Panc1 (cell line): Measurements from ENCODE around the gene FAM107B. TPM values are rescaled to one million over a fixed set of nuclear protein-coding genes. Genes with fewer than 3 reads are reported as not detected.

ENCODE experiments used
- ATAC-seq: fragments of 200-7000 bp; cut with Tn5 transposase; 2 replicates; pipeline ENCODE4 v1.9.1; 2020; ENCODE audit warnings: mild to moderate bottlenecking, moderate library complexity
- BruUV-seq: library from RNA; stranded (reverse); fragments of 400-500 nt; replicated peaks from 2 replicates; lab custom pipeline; 2021; lab: Mats Ljungman, UMichigan
- CTCF ChIA-PET: fragments of 300-600 bp; sonication (Branson Sonifier 250); formaldehyde crosslinking; loops from one replicate; lab custom pipeline; 2022; ENCODE audit warnings: antibody characterized with exemption; lab: Charles Lee
- POLR2A ChIA-PET: fragments of 300-600 bp; sonication (Branson Sonifier 250); formaldehyde crosslinking; loops from one replicate; lab custom pipeline; 2022; ENCODE audit warnings: antibody characterized with exemption; lab: Charles Lee
- DNase-seq: peaks from one replicate; pipeline ENCODE4 v3.0.0-alpha.2; 2010; ENCODE audit warnings: low read depth, low spot score
- H3K27ac ChIP-seq: 2 replicates; pipeline ENCODE4 v1.5.1; 2011; ENCODE audit warnings: mild to moderate bottlenecking, low read length, inconsistent platforms
- H3K27me3 ChIP-seq: fragments of 200-500 bp; sonication (Bioruptor generic); 2 replicates; pipeline ENCODE4 v1.6.0; 2014; ENCODE audit warnings: low read length, inconsistent platforms; ENCODE audit not compliant: control insufficient read depth, insufficient read depth
- H3K36me3 ChIP-seq: fragments of 200-500 bp; sonication (Bioruptor generic); 2 replicates; pipeline ENCODE4 v1.5.1; 2014; ENCODE audit warnings: inconsistent platforms, mild to moderate bottlenecking, low read length, moderate library complexity; ENCODE audit not compliant: control insufficient read depth, insufficient read depth
- H3K4me1 ChIP-seq: 2 replicates; pipeline ENCODE4 v1.5.1; 2011; ENCODE audit warnings: inconsistent platforms, mild to moderate bottlenecking, low read length, moderate library complexity; ENCODE audit not compliant: control insufficient read depth, insufficient read depth
- H3K4me3 ChIP-seq, 2 experiments: 2 replicates each; pipeline ENCODE4 v1.5.1; 2011 to 2012; ENCODE audit warnings: low read depth in 2 of 2, low read length in 2 of 2, mild to moderate bottlenecking in 2 of 2, inconsistent platforms in 1 of 2, moderate library complexity in 1 of 2
- H3K9me3 ChIP-seq: fragments of 200-500 bp; sonication (Bioruptor generic); 2 replicates; pipeline ENCODE4 v1.5.1; 2014; ENCODE audit warnings: low read depth, mild to moderate bottlenecking, inconsistent platforms, low read length, moderate library complexity; ENCODE audit not compliant: control insufficient read depth, insufficient read depth
- CTCF ChIP-seq: fragments of 450-650 bp; IDR thresholded peaks from 2 replicates; pipeline ENCODE4 v1.5.1; 2017; ENCODE audit warnings: mild to moderate bottlenecking
- POLR2AphosphoS5 ChIP-seq: IDR thresholded peaks from 2 replicates; pipeline ENCODE4 v1.6.1; 2012; ENCODE audit warnings: mild to moderate bottlenecking, low read depth, low read length, moderate library complexity
- REST ChIP-seq, 2 experiments: IDR thresholded peaks; 2 replicates each; pipeline ENCODE4 v1.6.1; 2011 to 2012; ENCODE audit warnings: low read depth in 2 of 2, control low read depth in 1 of 2, low read length in 1 of 2, mild to moderate bottlenecking in 1 of 2, moderate library complexity in 1 of 2; ENCODE audit not compliant: insufficient read depth in 1 of 2
- SIN3A ChIP-seq: IDR thresholded peaks from 2 replicates; pipeline ENCODE4 v1.6.1; 2012; ENCODE audit warnings: low read depth, mild to moderate bottlenecking, low read length, moderate library complexity, borderline replicate concordance; ENCODE audit not compliant: insufficient read depth
- TCF7L2 ChIP-seq: IDR thresholded peaks from 2 replicates; pipeline ENCODE4 v1.6.1; 2011; ENCODE audit warnings: mild to moderate bottlenecking, low read depth, low read length, inconsistent platforms
- in situ Hi-C: cut with HindIII; loops from 2 replicates; pipeline ENCODE4 v1.10.0; 2016; ENCODE audit warnings: low sequenced_read_pairs, low pct_unique_long_range_greater_than_20kb
- intact Hi-C: fragments of 100-400 bp; cut with micrococcal nuclease; formaldehyde crosslinking; loops from one replicate; pipeline ENCODE4 v1.10.0; 2022; ENCODE audit not compliant: unreplicated experiment
- total RNA-seq: library from RNA; stranded (reverse); gene quantifications from one replicate; pipeline ENCODE4 v1.2.1, GENCODE V29; 2021; ENCODE audit not compliant: unreplicated experiment

The FAM107B gene
- total RNA-seq, 1 experiment from 2014 or later, result 13.4 TPM

- in situ Hi-C loops, result no loop called here
- POLR2A ChIA-PET, result interaction anchor here (0.7 kb wide), 1 partner anchor 20 kb away, joined by 14 read pairs; no protein-coding TSS in a partner anchor
Measured at GRCh38 chr10:14781763-14782162, 7.1 kb upstream of the FAM107B start.

GRCh38 chr10:14779001-14779651 lies 4.4 kb upstream of the FAM107B start:
- Histone ChIP-seq H3K27me3 (no peaks in the 10 kb centered on the region), H3K4me3 (no peak overlapping the region), H3K36me3 (no peaks in the 10 kb centered on the region), H3K9me3 (no peaks in the 10 kb centered on the region), H3K27ac (no peak overlapping the region), H3K4me1 (no peaks in the 10 kb centered on the region)
- intact Hi-C loops, result no loop called here
- POLR2A ChIA-PET, result no interaction called here
- ATAC-seq (no peak; the same call in 1 of the 2 replicates), DNase-seq (no peak)
- in situ Hi-C loops, result no loop called here
- BruUV-seq, result no TSS peak
- no peak for TF ChIP-seq TCF7L2
- no peak for TF ChIP-seq CTCF
- no peak for TF ChIP-seq POLR2AphosphoS5
- no peak for TF ChIP-seq REST (IDR thresholded peaks at IDR 0.05; ENCODE audit: insufficient read depth in 1 of 2, low read depth in 2 of 2, low read length in 1 of 2)
- TF ChIP-seq SIN3A, result no peak
- CTCF ChIA-PET, result no interaction called here

More at GRCh38 chr10:14781763-14782162, 7.1 kb upstream of the FAM107B start:
- DNase-seq, result no peak
- Histone ChIP-seq H3K4me3 (no peak overlapping the region), H3K27ac (no peak overlapping the region), H3K4me1 (no peaks in the 10 kb centered on the region), H3K36me3 (no peaks in the 10 kb centered on the region), H3K27me3 (no peaks in the 10 kb centered on the region), H3K9me3 (no peaks in the 10 kb centered on the region)
- no peak for ATAC-seq
- no peak for TF ChIP-seq TCF7L2
- TF ChIP-seq REST (IDR thresholded peaks at IDR 0.05; ENCODE audit: insufficient read depth in 1 of 2, low read depth in 2 of 2, low read length in 1 of 2), result no peak
- TF ChIP-seq CTCF, result no peak
- no peak for TF ChIP-seq POLR2AphosphoS5
- TF ChIP-seq SIN3A, result no peak
- no TSS peak for BruUV-seq
- intact Hi-C loops, result no loop called here
- CTCF ChIA-PET, result no interaction called here
